GM23338 (cell line): ENCODE data around the gene CDYL2.

Experiments used
- EZH2phosphoT487 ChIP-seq: fragments of 200-600 bp; sonication (generic); IDR thresholded peaks from one replicate; pipeline ENCODE4 v1.8.1; 2018; ENCODE audit warnings: antibody characterized with exemption; ENCODE audit not compliant: unreplicated experiment
- NANOG ChIP-seq: IDR thresholded peaks from 2 replicates; pipeline ENCODE4 v1.6.1; 2016; ENCODE audit warnings: antibody characterized with exemption, borderline replicate concordance
- POLR2AphosphoS5 ChIP-seq: IDR thresholded peaks from 2 replicates; pipeline ENCODE4 v1.6.1; 2016; ENCODE audit warnings: antibody characterized with exemption, low read depth
- TF ChIP-seq, protein P1 (sequence below), 2 experiments: fragments of 200-600 bp in 1 of 2; sonication (generic) in 1 of 2; conservative IDR thresholded peaks; 2 replicates each; pipeline versions ENCODE4 v1.5.1 to v1.6.1; 2016 to 2017; ENCODE audit warnings: antibody characterized with exemption in 2 of 2, low read depth in 2 of 2, mild to moderate bottlenecking in 2 of 2, moderate library complexity in 1 of 2

DNA sequence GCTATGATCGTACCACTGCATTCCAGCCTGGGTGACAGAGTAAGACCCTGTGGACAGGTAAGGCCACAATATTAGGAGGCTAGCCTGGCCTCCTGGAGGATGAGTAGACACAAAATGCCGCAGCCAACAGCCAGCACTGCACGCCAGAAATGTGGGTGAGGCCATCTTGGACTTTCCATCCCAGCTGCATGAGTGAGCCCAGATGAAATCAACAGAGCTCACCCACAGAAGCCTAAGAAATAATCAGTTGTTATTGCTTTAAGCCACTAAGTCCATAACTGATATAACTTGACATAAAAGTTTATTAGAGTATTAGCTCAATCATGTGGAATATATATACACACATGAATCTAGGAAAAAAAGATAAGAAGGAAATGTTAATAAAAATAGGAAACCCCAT, 101.7 kb downstream of the CDYL2 start:
- TF ChIP-seq EZH2phosphoT487 (no peak), NANOG (no peak), POLR2AphosphoS5 (no peak)
- TF ChIP-seq, protein P1, sequence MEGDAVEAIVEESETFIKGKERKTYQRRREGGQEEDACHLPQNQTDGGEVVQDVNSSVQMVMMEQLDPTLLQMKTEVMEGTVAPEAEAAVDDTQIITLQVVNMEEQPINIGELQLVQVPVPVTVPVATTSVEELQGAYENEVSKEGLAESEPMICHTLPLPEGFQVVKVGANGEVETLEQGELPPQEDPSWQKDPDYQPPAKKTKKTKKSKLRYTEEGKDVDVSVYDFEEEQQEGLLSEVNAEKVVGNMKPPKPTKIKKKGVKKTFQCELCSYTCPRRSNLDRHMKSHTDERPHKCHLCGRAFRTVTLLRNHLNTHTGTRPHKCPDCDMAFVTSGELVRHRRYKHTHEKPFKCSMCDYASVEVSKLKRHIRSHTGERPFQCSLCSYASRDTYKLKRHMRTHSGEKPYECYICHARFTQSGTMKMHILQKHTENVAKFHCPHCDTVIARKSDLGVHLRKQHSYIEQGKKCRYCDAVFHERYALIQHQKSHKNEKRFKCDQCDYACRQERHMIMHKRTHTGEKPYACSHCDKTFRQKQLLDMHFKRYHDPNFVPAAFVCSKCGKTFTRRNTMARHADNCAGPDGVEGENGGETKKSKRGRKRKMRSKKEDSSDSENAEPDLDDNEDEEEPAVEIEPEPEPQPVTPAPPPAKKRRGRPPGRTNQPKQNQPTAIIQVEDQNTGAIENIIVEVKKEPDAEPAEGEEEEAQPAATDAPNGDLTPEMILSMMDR (conservative IDR thresholded peaks at IDR 0.05; ENCODE audit: low read depth in 2 of 2) = no peak
